Stimulated activated memory B cell treated with anti-CD40 and anti-IgM and Interleukin-4, amounts not matched to agents 10 μg/mL and 1 μg/mL and 100 μg/mL, for 72 hours (primary cell): ENCODE results near the gene LIMCH1.
A peak's percentile ranks its signal among the peaks of the same experiment; 100 is the strongest.
"Not testable (repeated sequence)": the region's sequence is repeated elsewhere in the genome, so short reads cannot be mapped to it uniquely, and the experiment has no call there.

Source experiments
- ATAC-seq: fragments of 150-1000 bp; cut with Tn5 transposase; 2 replicates; pipeline ENCODE4 v1.10.0; 2021
- H3K27ac Mint-ChIP-seq: one replicate; pipeline ENCODE4 v1.8.0; 2022; ENCODE audit warnings: mild to moderate bottlenecking, mixed read lengths
- H3K27me3 Mint-ChIP-seq: one replicate; pipeline ENCODE4 v1.8.0; 2022; ENCODE audit warnings: mixed read lengths
- H3K36me3 Mint-ChIP-seq: one replicate; pipeline ENCODE4 v1.8.0; 2022; ENCODE audit warnings: mixed read lengths
- H3K4me1 Mint-ChIP-seq: one replicate; pipeline ENCODE4 v1.8.0; 2022; ENCODE audit warnings: mixed read lengths
- H3K4me3 Mint-ChIP-seq: one replicate; pipeline ENCODE4 v1.8.0; 2022; ENCODE audit warnings: mild to moderate bottlenecking, moderate library complexity, mixed read lengths
- H3K9me3 Mint-ChIP-seq: one replicate; pipeline ENCODE4 v1.8.0; 2022; ENCODE audit warnings: mixed read lengths

LIMCH1 gene, protein sequence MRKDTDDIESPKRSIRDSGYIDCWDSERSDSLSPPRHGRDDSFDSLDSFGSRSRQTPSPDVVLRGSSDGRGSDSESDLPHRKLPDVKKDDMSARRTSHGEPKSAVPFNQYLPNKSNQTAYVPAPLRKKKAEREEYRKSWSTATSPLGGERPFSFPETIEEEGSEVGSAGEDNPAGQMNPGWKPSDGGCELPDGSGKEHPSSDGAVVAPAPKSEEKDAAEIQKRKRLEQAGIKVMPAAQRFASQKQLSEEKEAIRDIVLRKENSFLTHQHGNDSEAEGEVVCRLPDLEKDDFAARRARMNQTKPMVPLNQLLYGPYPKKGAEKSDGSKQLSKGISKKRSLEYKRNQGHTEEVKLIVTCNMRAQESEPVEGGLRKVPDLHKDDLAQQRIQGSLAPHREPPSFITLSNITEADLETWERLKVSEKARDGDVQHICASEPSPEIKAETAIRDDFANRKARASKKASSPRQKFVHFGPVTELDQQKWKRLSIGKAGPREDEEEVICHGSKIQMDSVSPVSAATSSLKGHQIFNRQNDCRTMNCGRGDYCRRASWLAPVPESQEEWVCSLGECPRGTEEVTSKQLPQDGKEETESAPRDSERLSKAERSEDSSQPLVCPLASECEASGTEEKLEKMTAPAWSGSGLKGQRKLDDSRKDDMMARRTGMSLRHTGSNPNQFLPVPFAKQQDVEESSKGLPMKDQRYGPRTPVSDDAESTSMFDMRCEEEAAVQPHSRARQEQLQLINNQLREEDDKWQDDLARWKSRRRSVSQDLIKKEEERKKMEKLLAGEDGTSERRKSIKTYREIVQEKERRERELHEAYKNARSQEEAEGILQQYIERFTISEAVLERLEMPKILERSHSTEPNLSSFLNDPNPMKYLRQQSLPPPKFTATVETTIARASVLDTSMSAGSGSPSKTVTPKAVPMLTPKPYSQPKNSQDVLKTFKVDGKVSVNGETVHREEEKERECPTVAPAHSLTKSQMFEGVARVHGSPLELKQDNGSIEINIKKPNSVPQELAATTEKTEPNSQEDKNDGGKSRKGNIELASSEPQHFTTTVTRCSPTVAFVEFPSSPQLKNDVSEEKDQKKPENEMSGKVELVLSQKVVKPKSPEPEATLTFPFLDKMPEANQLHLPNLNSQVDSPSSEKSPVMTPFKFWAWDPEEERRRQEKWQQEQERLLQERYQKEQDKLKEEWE (N-terminal part only)

DNA sequence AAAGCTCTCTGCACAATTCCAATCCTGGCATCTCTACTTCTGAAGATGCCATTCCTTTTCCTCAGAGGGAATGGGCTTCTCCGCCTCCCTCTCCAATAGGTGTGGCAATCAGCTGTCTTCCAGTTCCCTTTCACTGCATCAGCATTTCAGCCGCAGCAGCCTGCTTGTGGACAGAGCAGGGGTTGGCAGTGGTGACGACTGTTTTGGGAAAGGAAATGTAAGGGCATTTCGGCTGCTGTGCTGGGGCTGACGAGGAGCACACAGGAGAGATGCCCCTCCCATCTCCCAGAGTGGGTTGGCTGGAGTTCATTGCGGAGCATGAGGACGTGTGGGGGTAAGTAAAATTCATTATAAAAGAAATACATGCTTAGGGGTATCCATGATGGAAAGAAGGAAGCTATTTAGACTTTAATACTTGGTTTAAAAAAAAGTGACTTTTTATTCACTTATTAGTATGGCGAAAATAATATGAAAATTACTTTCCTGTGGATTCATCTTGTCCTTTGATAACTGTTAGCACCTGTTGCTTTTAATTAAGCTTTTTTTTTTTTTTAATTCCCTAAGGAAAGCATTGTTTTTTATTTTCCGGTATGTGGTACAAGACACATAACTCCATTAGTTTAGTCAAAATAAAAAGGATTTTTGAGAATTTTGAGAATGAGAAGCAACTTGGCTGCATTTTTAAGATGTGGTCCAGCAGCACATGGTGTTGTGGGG is at the start of gene LIMCH1:
LIMCH1 (plus strand) TSS at position 141 of the 717 bp plus-strand sequence. CDS start 67,839 bp downstream, outside the sequence.
- no peak within 1 kb of the TSS for H3K27ac Mint-ChIP-seq
- no peak for ATAC-seq

DNA sequence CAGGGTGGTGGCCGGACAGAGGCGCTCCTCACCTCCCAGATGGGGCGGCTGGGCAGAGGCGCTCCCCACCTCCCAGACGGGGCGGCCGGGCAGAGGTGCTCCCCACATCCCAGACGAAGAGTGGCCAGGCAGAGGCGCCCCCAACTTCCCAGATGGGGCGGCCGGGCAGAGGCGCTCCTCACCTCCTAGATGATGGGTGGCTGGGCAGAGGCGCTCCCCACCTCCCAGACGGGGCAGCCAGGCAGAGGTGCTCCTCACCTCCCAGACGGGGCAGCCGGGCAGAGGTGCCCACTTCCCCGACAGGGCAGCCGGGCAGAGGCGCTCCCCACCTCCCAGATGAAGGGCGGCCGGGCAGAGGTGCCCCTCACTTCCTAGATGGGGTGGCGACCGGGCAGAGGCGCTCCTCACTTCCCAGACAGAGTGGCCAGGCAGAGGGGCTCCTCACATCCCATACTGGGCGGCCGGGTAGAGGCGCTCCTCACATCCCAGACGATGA is 46.8 kb upstream of the LIMCH1 start:
- not testable (repeated sequence) for H3K27ac Mint-ChIP-seq, H3K36me3 Mint-ChIP-seq, ATAC-seq, H3K9me3 Mint-ChIP-seq, H3K4me1 Mint-ChIP-seq, H3K27me3 Mint-ChIP-seq, H3K4me3 Mint-ChIP-seq

More for the DNA sequence above, at the start of gene LIMCH1:
- no peak within 1 kb of the TSS for H3K4me3 Mint-ChIP-seq
- no peaks in the 10 kb centered on the region for H3K36me3 Mint-ChIP-seq
- H3K27me3 Mint-ChIP-seq: no peaks in the 10 kb centered on the region
- H3K4me1 Mint-ChIP-seq: no peaks in the 10 kb centered on the region
- no peaks in the 10 kb centered on the region for H3K9me3 Mint-ChIP-seq

DNA sequence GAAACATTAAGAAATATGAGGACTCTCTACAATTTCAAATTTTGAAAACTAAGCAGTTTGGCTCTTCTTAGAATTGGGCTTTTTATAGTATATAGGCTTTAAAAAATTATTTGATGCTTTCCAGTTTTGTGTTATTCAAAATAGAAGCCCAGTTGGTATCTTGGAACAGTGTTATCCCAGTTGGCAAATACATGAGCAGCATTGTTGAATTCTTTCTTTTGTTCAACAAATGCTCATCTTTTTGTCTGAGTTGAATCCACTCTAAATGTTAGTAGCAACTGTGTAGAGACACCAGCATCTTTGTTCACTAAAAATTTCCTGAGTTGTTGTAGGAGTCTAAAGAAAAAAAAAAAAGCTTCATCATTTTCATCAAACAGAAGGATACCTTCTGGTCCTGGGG is 41.0 kb upstream of the LIMCH1 start:
- Mint-ChIP-seq H3K36me3 (no peaks in the 10 kb centered on the region), H3K27me3 (no peaks in the 10 kb centered on the region), H3K4me1 (no peaks in the 10 kb centered on the region), H3K9me3 (no peaks in the 10 kb centered on the region), H3K4me3 (no peak overlapping the region), H3K27ac (no peak overlapping the region)
- no peak for ATAC-seq

DNA sequence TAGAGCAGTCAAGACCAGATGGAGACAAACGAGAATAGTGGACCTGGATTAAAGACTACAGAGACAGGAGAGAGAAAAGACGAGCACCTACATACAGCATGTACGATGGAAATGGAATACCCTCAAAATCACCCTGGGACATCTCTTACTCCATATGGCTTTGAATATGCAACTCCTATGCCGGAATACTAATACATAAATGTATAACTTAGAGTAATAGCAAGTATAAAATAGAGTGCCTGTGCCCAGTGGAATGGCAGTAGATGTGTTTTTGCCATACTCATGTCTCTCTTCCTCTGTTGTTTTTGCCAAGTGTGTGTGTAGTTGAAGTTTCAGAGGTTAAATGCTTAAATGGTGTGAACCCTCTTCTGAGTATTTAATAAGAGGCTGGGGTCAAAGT is 39.8 kb upstream of the LIMCH1 start:
- Mint-ChIP-seq H3K27ac (no peak overlapping the region), H3K9me3 (no peaks in the 10 kb centered on the region), H3K4me1 (no peaks in the 10 kb centered on the region), H3K4me3 (no peak overlapping the region), H3K27me3 (no peaks in the 10 kb centered on the region), H3K36me3 (no peaks in the 10 kb centered on the region)
- ATAC-seq: no peak

DNA sequence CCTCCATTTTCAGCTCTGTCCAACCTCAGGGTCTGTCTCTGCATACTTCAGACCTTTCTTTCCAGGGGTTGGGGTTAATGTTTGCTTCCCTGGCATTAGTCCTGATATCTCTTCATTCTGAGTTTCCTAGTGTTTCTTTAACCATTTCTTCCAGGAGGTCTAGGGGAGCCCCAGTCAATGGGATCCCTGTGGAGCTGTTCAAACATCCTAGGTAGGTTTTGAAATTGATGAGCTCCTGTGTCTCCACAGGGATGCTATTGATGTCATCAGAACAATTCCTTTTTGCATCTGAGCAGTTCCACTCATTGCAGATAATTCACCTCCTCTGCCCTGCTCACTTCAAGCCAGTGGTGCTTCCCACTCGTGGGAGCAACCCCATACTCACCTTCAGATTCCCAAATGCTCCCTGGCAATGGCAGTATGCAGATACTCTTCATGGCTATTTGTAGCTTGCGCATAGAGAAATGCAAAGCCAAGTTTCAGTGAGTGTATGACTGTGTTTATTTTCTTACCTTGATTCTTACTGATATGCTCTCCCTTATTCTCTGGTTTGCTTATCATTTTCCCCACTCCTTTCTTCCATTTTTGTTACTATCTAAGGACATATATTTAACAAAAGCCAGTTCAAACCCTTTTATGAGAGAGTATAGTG is 33.7 kb upstream of the LIMCH1 start:
- peak; percentile 25 for ATAC-seq
- Mint-ChIP-seq H3K4me3 (no peak overlapping the region), H3K4me1 (no peaks in the 10 kb centered on the region), H3K27me3 (no peaks in the 10 kb centered on the region), H3K36me3 (no peaks in the 10 kb centered on the region), H3K9me3 (peaks cover 4% of the 10 kb centered on the region), H3K27ac (no peak overlapping the region)

DNA sequence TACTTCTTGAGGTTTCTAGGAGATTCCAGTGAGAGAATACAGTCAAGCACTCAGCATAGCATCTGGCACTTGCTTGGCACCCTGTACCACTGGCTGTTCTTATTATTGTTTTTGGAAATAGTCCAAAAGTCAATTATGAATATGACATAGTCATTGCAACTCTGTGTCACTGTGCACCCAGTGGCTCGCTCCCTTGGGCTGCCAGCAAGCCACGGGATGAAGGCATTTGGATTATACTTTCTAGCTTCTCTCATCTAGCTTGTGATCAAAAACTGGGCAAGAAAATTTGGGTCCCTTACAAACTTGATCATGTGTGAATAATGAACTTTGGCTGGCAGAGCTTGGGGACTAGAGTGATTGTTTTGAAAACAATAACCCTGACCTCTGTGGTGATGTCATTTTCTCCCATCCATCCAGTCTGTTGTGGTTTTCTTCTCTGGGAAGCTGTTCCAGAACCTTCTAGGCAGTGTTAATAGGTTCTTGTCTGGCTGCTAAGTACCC is 32.7 kb upstream of the LIMCH1 start:
- H3K27me3 Mint-ChIP-seq: no peaks in the 10 kb centered on the region
- ATAC-seq: no peak
- H3K27ac Mint-ChIP-seq: no peak overlapping the region
- H3K4me1 Mint-ChIP-seq: no peaks in the 10 kb centered on the region
- no peak overlapping the region for H3K4me3 Mint-ChIP-seq
- no peaks in the 10 kb centered on the region for H3K36me3 Mint-ChIP-seq
- peaks cover 4% of the 10 kb centered on the region for H3K9me3 Mint-ChIP-seq

DNA sequence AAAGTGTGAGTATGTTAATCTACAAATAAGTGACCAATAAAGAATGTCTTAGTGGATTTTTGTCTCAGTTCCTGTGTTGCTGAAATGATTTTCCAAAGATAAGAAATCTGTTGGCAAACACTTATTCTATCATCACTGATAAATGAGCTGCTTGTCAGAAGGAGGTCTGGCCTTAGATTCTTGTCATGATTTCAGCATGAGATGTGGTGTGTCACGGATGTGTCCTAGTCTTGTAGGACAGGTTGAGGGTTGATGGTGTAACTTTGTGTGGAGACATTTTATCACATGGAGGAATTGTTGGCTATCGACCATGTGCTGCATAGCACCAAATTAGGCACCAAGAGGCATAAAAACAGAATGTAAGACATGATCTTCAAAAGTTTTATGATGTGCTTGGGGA is 31.8 kb upstream of the LIMCH1 start:
- Mint-ChIP-seq H3K27me3 (no peaks in the 10 kb centered on the region), H3K4me3 (no peak overlapping the region), H3K4me1 (no peaks in the 10 kb centered on the region), H3K27ac (no peak overlapping the region), H3K9me3 (peaks cover 5% of the 10 kb centered on the region), H3K36me3 (no peaks in the 10 kb centered on the region)
- no peak for ATAC-seq

DNA sequence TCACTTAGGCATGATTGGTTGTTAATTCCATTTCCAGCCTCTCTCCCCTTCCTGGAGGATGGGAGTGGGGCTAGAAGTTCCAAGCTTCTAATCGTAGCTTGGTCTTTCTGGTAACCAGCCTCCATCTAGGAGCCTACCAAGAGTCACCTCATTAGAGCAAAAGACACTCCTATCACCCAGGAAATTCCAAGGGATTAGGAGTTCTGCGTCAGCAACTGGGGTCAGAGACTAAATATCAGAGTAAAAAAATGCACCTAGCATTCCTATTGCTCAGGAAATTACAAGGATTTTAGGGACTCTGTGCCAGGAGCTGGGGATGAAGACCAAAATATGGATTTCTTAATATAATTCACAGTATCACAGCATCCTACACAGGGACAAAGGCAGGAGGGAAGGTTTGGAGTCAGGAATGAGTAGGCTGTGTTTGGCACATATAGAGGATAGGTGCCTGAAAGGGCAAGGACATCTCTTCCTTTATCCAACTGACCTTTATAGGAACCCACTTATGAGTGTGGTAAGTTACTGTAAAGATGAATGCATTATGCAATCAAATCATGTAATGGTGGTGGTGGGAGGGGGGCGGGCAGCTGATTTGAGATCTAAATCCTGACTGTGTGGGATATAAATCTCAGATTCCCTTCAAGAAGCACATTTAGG is 30.5 kb upstream of the LIMCH1 start:
- H3K4me3 Mint-ChIP-seq: no peak overlapping the region
- H3K4me1 Mint-ChIP-seq: no peaks in the 10 kb centered on the region
- no peaks in the 10 kb centered on the region for H3K27me3 Mint-ChIP-seq
- H3K9me3 Mint-ChIP-seq: peaks cover 7% of the 10 kb centered on the region
- H3K36me3 Mint-ChIP-seq: no peaks in the 10 kb centered on the region
- no peak for ATAC-seq
- no peak overlapping the region for H3K27ac Mint-ChIP-seq

DNA sequence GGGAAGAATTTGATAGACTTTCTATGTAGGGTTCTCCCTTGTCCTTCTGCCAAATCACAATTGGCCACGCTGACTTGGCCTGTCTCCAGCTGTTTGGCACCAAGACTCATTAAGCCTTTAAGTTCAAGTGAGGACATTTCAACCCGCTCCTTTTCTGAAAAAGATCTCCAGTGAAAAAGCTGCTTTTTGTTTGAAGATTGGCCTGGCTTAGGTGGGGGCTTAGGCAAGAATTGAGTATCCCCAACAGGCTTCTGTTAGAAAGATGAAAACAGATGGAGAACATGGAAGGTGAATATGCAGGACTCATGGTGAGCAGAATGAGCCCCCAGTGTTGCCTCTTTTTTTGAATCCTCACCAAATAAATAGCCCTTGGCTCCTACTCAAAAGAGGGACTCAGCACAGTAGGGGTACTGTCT is 28.5 kb upstream of the LIMCH1 start:
- Mint-ChIP-seq H3K27ac (no peak overlapping the region), H3K4me3 (no peak overlapping the region), H3K36me3 (no peaks in the 10 kb centered on the region), H3K4me1 (no peaks in the 10 kb centered on the region), H3K27me3 (no peaks in the 10 kb centered on the region), H3K9me3 (peaks cover 8% of the 10 kb centered on the region)
- ATAC-seq: no peak

DNA sequence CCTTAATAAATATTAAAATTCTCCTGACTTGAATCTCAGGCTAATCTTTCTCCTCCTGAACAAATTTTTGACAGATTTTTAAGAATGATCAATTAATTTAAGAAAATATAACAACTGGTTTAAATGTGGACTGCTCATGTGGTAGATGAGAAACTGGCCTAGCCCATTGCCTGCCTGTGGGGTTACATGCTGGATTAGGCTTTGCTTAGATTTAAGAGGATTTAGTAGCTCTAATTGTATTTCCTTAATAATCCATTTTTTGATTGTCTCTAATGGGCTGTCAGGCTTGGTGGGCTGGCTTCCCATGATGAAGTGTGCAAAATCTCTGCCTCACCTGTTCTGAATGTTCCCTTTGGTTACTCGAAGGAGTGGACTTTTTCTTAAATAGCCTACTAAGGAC is 27.8 kb upstream of the LIMCH1 start:
- Mint-ChIP-seq H3K27me3 (no peaks in the 10 kb centered on the region), H3K9me3 (peaks cover 6% of the 10 kb centered on the region), H3K4me3 (no peak overlapping the region), H3K27ac (no peak overlapping the region), H3K36me3 (no peaks in the 10 kb centered on the region), H3K4me1 (no peaks in the 10 kb centered on the region)
- ATAC-seq: no peak

DNA sequence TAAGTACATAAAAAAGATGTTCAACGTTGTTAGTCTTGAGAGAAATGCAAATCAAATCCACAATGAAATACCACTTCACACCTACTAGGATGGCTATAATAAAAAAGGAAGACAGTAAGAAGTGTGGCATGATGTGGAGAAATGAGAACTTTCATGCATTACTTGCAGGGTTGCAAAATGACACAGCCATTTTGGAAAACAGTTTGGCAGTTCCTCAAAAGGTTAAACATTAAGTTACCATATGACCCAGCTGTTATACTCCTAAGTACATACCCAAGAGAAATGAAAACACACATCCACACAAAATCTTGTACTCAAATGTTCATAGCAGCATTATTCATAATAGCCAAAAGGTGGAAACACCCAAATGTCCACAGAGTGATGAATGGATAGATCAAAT is 25.8 kb upstream of the LIMCH1 start:
- Mint-ChIP-seq H3K27ac (no peak overlapping the region), H3K36me3 (no peaks in the 10 kb centered on the region), H3K27me3 (no peaks in the 10 kb centered on the region), H3K4me3 (no peak overlapping the region), H3K9me3 (peaks cover 8% of the 10 kb centered on the region), H3K4me1 (no peaks in the 10 kb centered on the region)
- ATAC-seq: no peak

DNA sequence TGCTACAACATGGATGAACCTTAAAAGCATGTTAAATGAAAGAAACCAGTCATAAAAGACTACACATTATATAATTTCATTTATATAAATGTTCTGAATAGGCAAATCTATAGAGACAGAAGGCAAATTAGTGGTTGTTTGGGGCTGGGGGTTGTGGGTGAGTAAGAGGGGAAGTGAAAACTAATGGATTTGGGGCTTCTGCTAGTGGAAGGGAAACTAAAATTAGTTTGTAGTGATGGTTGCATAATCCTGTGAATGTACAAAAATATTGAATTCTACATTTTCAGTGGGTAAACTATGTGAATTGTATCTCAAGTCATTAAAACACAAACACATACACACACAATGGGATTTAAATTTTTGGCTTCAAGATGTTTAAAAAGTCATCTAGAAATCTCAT is 25.4 kb upstream of the LIMCH1 start:
- H3K4me1 Mint-ChIP-seq: no peaks in the 10 kb centered on the region
- no peaks in the 10 kb centered on the region for H3K27me3 Mint-ChIP-seq

DNA sequence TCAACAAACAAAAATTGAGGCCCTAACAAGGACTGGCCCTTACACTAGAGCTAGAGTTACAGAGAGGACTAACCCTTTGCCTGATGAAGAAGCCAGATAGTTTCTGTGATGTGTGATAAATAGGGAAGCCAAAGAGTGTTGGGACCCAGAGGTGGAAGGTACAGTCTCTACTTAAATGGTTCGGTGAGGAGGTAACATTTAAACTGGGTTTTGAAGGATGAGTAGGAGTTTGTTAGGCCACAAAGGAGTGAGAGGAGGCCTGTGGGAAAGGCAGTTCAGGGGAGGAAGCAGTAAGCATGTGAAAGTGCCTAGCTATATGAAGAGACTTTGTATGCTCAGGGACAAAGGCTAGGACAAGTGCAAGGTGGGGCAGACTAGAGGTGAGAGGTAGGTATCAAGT is 23.8 kb upstream of the LIMCH1 start:
- no peak for ATAC-seq
- no peaks in the 10 kb centered on the region for H3K27me3 Mint-ChIP-seq
- H3K36me3 Mint-ChIP-seq: no peaks in the 10 kb centered on the region
- no peak overlapping the region for H3K4me3 Mint-ChIP-seq
- H3K9me3 Mint-ChIP-seq: peaks cover 8% of the 10 kb centered on the region
- no peaks in the 10 kb centered on the region for H3K4me1 Mint-ChIP-seq
- no peak overlapping the region for H3K27ac Mint-ChIP-seq

More for the DNA sequence above, 25.4 kb upstream of the LIMCH1 start:
- no peaks in the 10 kb centered on the region for H3K36me3 Mint-ChIP-seq
- H3K27ac Mint-ChIP-seq: no peak overlapping the region
- ATAC-seq: no peak
- peaks cover 8% of the 10 kb centered on the region for H3K9me3 Mint-ChIP-seq
- no peak overlapping the region for H3K4me3 Mint-ChIP-seq
